HepG2 (cell line): Measurements from ENCODE around the gene ENO1. TPM values are rescaled to one million over a fixed set of nuclear protein-coding genes. Genes with fewer than 3 reads are reported as not detected.

Source experiments
- EED ChIP-seq: sonication (generic); formaldehyde crosslinking; IDR thresholded peaks from 2 replicates; pipeline ENCODE4 v1.5.0; 2020; ENCODE audit warnings: mild to moderate bottlenecking, missing genetic modification reagents
- FOXM1 ChIP-seq: sonication (generic); formaldehyde crosslinking; IDR thresholded peaks from 2 replicates; pipeline ENCODE4 v1.5.0; 2020; ENCODE audit warnings: missing genetic modification reagents
- HNRNPL ChIP-seq: fragments of 200-400 bp; formaldehyde crosslinking; IDR thresholded peaks from 2 replicates; pipeline ENCODE4 v1.6.1; 2017; ENCODE audit warnings: mild to moderate bottlenecking, low read depth, low read length
- IRF2 ChIP-seq: IDR thresholded peaks from 2 replicates; pipeline ENCODE4 v1.6.1; 2018; ENCODE audit warnings: missing genetic modification reagents, missing compliant biosample characterization
- KLF15 ChIP-seq: sonication (generic); formaldehyde crosslinking; IDR thresholded peaks from 2 replicates; pipeline ENCODE4 v1.8.1; 2023; ENCODE audit warnings: borderline replicate concordance, mild to moderate bottlenecking, inconsistent platforms, missing genetic modification reagents, mixed read lengths
- RBM22 ChIP-seq: fragments of 200-400 bp; formaldehyde crosslinking; optimal IDR thresholded peaks from 2 replicates; pipeline ENCODE3; 2017; ENCODE audit warnings: mild to moderate bottlenecking, low read length, moderate library complexity
- SOX5 ChIP-seq: IDR thresholded peaks from 2 replicates; pipeline ENCODE4 v1.6.1; 2016; ENCODE audit warnings: borderline replicate concordance
- SYNCRIP ChIP-seq: fragments of 200-400 bp; formaldehyde crosslinking; IDR thresholded peaks from 2 replicates; pipeline ENCODE4 v1.6.1; 2018; ENCODE audit warnings: mild to moderate bottlenecking, low read depth, low read length; ENCODE audit not compliant: insufficient read depth
- XRCC5 ChIP-seq: fragments of 200-400 bp; formaldehyde crosslinking; optimal IDR thresholded peaks from 2 replicates; pipeline ENCODE3; 2017; ENCODE audit warnings: mild to moderate bottlenecking, low read length
- ZBTB42 ChIP-seq: sonication (generic); formaldehyde crosslinking; IDR thresholded peaks from 2 replicates; pipeline ENCODE4 v1.5.0; 2020; ENCODE audit warnings: mild to moderate bottlenecking, missing genetic modification reagents
- ZGPAT ChIP-seq: IDR thresholded peaks from 2 replicates; pipeline ENCODE4 v1.6.1; 2016; ENCODE audit warnings: mild to moderate bottlenecking
- ZHX2 ChIP-seq, 2 experiments: sonication (generic) in 1 of 2; formaldehyde crosslinking in 1 of 2; IDR thresholded peaks; 2 replicates each; pipeline versions ENCODE4 v1.6.1 to v1.9.0; 2014 to 2022; ENCODE audit warnings: antibody characterized with exemption in 1 of 2, borderline replicate concordance in 1 of 2, inconsistent platforms in 1 of 2, low read depth in 1 of 2, missing genetic modification reagents in 1 of 2
- ZNF101 ChIP-seq: sonication (generic); formaldehyde crosslinking; IDR thresholded peaks from 2 replicates; pipeline ENCODE4 v1.4.0; 2020; ENCODE audit warnings: mild to moderate bottlenecking, low read depth, missing genetic modification reagents, borderline replicate concordance
- ZNF468 ChIP-seq: sonication (generic); formaldehyde crosslinking; IDR thresholded peaks from 2 replicates; pipeline ENCODE4 v1.8.0; 2022; ENCODE audit warnings: mild to moderate bottlenecking, moderate library complexity, missing genetic modification reagents
- ZNF543 ChIP-seq: sonication (generic); formaldehyde crosslinking; IDR thresholded peaks from 2 replicates; pipeline ENCODE4 v1.4.0; 2020; ENCODE audit warnings: mild to moderate bottlenecking, missing genetic modification reagents
- ZNF577 ChIP-seq: sonication (generic); formaldehyde crosslinking; IDR thresholded peaks from 2 replicates; pipeline ENCODE4 v1.4.0; 2020; ENCODE audit warnings: mild to moderate bottlenecking, low read depth, missing genetic modification reagents, borderline replicate concordance
- ZNF691 ChIP-seq: sonication (generic); formaldehyde crosslinking; IDR thresholded peaks from 2 replicates; pipeline ENCODE4 v1.4.0; 2020; ENCODE audit warnings: missing genetic modification reagents, low read depth, mild to moderate bottlenecking, borderline replicate concordance
- ZNF720 ChIP-seq: sonication (generic); formaldehyde crosslinking; IDR thresholded peaks from 2 replicates; pipeline ENCODE4 v1.4.0; 2020; ENCODE audit warnings: missing genetic modification reagents
- ZNF747 ChIP-seq: sonication (generic); formaldehyde crosslinking; IDR thresholded peaks from 2 replicates; pipeline ENCODE4 v1.8.1; 2023; ENCODE audit warnings: missing genetic modification reagents, mild to moderate bottlenecking, borderline replicate concordance
- polyA plus RNA-seq, 8 experiments: library from polyadenylated mRNA; depleted of rRNA in 3 of 8; stranded (reverse) in 7 of 8; unstranded in 1 of 8; fragments of >200 nt; fragmentation: Illumina TruSeq in 4 of 8; extraction: Trizol in 4 of 8; gene quantifications; 2 replicates each; pipeline versions ENCODE4 v1.2.1 to v1.2.3, GENCODE V29; 2011 to 2016; ENCODE audit warnings: low read depth in 4 of 8, missing spikeins in 1 of 8, mixed read lengths in 1 of 8; ENCODE audit not compliant: insufficient read depth in 1 of 8
- total RNA-seq, 5 experiments: library from RNA; depleted of rRNA; stranded (reverse); fragments of >200 nt; fragmentation: Illumina TruSeq; extraction: Trizol; gene quantifications; 2 replicates each; pipeline ENCODE4 v1.2.3, GENCODE V29; 2016; ENCODE audit warnings: low read depth in 1 of 5
- TF ChIP-seq, protein P1 (sequence below): sonication (generic); formaldehyde crosslinking; IDR thresholded peaks from 2 replicates; pipeline ENCODE4 v1.5.0; 2020; ENCODE audit warnings: missing genetic modification reagents

Gene ENO1
- total and polyA plus RNA-seq, 2 of the 13 experiments (the other 11 are each of a cell fraction or from before 2014, with no cell fraction given) = 1,559 to 3,103 TPM

DNA sequence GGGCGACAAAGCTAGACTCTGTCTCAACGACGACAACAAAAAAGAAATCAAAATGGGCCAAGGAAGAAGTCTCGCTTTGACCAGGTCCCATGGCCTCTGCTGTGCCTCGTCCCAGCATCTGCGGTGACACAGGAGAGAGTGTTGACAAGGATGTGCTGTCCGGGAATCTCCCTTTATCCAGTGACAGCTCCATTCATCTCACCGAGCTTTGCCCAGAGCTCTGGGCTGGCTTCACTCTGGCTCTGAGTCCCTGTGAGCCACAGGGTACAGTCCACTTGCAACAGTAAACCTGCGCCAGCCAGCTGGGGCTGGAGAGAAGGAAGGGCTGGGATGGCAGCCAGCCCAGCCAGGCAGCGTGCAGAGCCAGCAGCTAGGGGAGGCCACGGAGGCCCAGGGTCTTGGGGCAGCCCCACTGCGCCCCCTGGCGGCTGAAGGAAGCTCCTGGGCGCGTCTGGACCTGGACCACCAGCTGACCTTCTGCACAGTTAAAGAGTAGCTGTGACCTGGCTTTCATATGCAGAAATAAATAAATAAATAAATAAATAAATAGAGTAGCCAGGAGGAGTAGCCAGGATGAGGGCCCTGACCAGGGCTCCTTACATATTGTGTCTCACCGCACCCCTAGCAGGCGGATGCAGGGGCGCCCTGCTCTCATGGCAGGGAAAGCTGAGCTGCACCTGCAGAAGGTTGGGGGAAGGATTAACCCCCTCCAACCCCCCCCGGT lies 29.7 kb downstream of the ENO1 start (continued):
- TF ChIP-seq ZHX2 (IDR thresholded peaks at IDR 0.05; ENCODE audit: low read depth) (no peak), ZHX2 (CRISPR knock-in tag; IDR thresholded peaks at IDR 0.05; ENCODE audit: borderline replicate concordance) (no peak), IRF2 (CRISPR knock-in tag) (peak; percentile 85), SYNCRIP (no peak), ZGPAT (CRISPR knock-in tag) (peak; percentile 78), RBM22 (no peak), XRCC5 (peak; percentile 92), ZNF747 (CRISPR knock-in tag) (no peak; the same call in 1 of the 2 replicates), ZNF101 (no peak), HNRNPL (peak; percentile 91), KLF15 (no peak), ZNF577 (CRISPR knock-in tag) (no peak), FOXM1 (no peak), SOX5 (peak; percentile 72), ZNF468 (CRISPR knock-in tag) (no peak), ZNF720 (CRISPR knock-in tag) (no peak), EED (CRISPR knock-in tag) (no peak), ZNF543 (CRISPR knock-in tag) (no peak), ZNF691 (CRISPR knock-in tag) (peak; percentile 64; the same call in 1 of the 2 replicates), ZBTB42 (CRISPR knock-in tag) (no peak)
- TF ChIP-seq, protein P1, sequence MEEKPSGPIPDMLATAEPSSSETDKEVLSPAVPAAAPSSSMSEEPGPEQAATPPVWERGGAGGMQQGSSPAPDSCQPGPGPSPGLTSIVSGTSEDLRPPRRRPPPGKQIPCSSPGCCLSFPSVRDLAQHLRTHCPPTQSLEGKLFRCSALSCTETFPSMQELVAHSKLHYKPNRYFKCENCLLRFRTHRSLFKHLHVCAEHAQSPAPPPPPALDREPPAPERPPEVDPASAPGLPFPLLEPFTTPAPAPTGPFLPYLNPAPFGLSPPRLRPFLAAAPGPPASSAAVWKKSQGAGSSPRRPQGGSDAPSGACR = no peak
